ENCODE measurements around the gene FAAP20. TPM values are rescaled to one million over a fixed set of nuclear protein-coding genes. Genes with fewer than 3 reads are reported as not detected.
"Not testable (repeated sequence)": the region's sequence is repeated elsewhere in the genome, so short reads cannot be mapped to it uniquely, and the experiment has no call there.

Gene FAAP20
- polyA plus RNA-seq, 3 donors, result 41.5 to 63.2 (median 58.1) TPM

DNA sequence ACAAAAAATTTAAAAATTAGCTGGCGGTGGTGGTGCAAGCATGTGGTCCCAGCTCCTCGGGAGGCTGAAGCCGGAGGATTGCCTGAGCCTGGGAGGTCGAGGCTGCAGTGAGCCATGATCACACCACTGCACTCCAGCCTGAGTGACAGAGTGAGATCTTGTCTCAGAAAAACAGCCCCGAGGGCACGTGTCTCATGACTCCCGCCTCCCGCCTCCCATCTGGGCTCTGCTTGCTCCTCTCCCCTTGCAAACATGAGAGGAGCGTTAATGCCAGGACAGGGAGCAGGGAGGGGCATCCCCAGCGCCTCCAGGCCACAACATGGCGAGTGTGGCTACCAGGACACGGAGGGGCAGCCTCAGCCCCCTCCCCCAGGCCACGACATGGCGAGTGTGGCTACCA lies 28.3 kb downstream of the FAAP20 start:
- no peak for DNase-seq

GRCh38 chr1:2165646-2166045 lies 28.9 kb downstream of the FAAP20 start:
- DNase-seq, result no peak

DNA sequence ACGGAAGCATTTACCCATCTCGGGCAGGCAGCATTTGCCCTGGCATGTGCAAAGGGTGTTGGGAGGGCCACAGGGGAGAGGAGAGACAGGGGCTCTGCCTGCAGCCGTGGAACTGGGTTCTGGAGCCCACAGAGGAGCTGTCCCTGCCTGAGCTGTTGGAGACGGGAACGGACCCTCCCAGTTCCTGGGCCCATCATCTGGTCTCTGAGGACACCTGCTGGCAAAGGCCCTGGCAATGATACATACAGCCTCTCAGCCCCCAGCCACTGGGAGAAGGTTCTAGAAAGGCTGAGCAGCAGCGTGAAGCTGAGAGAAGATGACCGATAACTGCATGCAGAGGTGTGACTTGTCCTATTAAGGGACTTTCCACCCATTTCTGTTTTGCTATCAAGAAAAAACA lies 31.4 kb downstream of the FAAP20 start:
- no peak for DNase-seq

- no peak for DNase-seq
Observed at GRCh38 chr1:2160451-2161300, 33.9 kb downstream of the FAAP20 start.

GRCh38 chr1:2159124-2159523 lies 35.4 kb downstream of the FAAP20 start:
- no peak for DNase-seq

- no peak for DNase-seq
Observed at GRCh38 chr1:2158272-2158671, 36.3 kb downstream of the FAAP20 start.

- DNase-seq, result no peak
Observed at GRCh38 chr1:2157856-2158255, 36.7 kb downstream of the FAAP20 start.

- DNase-seq, result no peak
Observed at GRCh38 chr1:2156866-2157265, 37.7 kb downstream of the FAAP20 start.

DNA sequence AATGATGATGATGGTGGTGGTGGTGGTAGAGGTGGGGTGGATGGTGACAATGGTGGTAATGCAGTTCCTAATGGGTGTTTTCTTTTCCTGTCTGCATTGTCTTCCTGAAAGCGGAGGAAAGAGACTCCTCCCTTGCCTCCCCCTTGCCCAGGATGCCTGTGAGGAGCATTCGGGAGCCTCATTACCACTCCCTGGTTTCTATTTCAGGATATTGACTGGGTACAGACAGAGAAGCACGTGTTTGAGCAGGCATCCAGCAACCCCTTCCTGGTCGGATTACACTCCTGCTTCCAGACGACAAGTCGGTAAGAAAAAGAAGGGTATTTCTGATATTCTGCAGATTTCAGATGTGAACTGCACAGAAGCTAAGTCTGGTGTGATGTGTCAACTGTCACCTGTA lies 38.8 kb downstream of the FAAP20 start:
- no peak for DNase-seq

- DNase-seq, result no peak
Observed at GRCh38 chr1:2155147-2155598, 39.4 kb downstream of the FAAP20 start.

DNA sequence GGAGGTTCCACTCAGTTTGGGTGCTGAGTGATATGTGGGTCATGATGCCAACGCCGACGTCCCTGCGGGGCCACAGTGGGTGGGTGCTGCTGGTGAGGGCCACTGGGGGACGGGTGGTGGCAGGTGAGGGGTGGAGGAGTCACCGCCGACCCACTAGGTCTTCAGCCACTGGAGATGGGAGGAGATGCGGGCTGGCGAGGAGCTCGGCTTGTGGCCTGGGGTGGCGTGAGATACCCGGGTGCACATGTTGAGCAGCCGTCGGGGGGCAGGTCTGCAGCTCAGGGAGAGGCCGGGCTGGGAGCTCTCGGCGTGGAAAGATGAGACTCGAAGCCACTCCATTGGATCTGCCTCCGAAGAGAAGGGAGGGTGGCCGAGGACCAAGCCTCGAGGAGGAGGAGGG lies 40.5 kb downstream of the FAAP20 start:
- no peak for DNase-seq

DNA sequence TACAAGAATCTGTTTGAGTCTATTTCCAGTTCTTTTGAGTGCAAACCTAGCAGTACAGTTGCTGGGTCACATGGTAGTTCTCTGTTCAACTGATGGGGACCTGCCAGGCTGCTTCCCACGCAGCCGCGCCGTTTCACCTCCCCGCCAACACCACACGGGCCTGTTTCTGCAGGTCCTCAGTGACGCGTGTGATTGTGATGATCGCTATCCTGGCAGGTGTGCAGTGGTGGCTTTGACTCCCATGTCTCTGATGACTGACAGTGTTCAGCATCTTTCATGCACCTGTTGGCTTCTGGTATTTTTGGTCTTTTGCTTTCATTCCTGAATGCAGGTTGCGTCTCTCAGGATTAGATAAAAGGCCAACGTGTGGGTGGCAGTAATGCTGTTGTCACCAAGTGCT lies 41.6 kb downstream of the FAAP20 start:
- DNase-seq, result no peak

GRCh38 chr1:2151911-2152310 lies 42.7 kb downstream of the FAAP20 start:
- no peak for DNase-seq

GRCh38 chr1:2151252-2151651 lies 43.3 kb downstream of the FAAP20 start:
- no peak for DNase-seq

- no peak for DNase-seq
Observed at GRCh38 chr1:2150801-2151200, 43.8 kb downstream of the FAAP20 start.

DNA sequence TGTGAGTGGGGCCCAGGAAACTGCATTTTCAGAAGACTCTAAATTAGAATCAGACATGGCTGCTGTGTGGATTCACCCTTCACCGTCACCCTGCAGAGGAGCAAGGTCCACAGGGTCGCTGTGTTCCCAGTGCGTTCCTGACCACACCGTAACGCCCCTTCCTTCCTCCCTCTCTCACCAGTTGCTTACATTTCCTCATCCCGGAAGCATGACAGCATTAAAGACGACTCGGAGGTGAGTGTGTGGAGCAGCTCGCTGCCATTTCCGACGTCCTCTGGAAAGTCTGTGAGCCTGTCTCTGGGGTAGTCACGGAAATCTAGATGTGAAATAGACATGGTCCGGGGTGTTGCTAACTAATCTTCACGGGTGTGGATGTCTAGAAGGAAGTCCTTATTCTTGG lies 45.9 kb downstream of the FAAP20 start:
- DNase-seq, result no peak

DNA sequence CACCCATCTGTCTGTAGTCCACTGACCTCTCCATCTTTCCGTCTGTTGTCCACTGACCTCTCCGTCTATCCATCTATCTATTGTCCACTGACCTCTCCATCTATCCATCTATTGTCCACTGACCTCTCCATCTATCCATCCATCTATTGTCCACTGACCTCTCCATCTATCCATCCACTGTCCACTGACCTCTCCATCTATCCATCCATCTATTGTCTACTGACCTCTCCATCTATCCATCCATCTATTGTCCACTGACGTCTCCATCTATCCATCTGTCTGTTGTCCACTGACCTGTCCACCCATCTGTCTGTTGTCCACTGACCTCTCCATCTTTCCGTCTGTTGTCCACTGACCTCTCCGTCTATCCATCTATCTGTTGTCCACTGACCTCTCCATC lies 46.7 kb downstream of the FAAP20 start:
- not testable (repeated sequence) for DNase-seq

- DNase-seq, result no peak
Observed at GRCh38 chr1:2146836-2147517, 47.6 kb downstream of the FAAP20 start.

DNA sequence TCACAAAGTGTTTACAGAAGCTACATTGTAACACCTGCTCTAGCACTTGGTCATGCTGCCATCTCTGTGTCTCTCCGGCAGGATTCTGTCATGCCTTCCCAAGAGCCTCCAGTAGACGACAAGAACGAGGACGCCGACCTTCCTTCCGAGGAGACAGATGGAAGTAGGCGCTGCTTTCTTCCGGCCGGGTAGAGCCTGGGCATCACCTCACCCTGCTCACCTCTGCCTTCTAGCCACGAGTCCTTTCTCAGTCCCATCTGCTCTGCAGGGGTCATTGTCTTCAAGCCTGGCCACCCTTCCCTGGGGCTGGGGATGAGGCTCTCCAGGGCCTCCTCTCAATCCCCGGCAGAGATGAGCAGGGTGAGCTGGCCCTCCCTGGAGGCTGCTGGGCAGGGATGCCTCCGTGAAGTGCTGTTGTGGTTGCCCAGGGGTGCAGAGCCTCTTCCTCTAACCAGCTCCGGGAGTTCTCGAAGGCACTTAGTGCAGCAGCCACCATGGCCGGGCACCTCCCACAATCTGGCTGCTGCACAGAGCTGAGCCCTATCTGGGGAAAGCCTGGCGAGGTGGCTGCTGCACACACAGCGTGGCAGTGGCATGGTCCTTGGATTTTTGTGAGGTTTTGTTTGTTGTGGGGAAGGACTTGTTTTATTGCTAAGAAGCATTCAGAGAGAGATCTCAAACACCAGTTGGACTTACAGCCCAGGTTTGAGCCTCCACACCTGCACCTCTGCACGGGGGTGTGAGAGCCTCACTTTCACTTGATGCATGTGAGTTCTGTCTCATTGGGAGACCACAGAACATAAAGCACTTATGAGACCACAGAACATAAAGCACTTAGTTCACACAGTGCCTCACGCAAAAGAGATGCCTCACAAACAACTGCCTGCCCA lies 48.4 kb downstream of the FAAP20 start:
- no peak for DNase-seq

GRCh38 chr1:2144501-2145090 lies 50.0 kb downstream of the FAAP20 start:
- DNase-seq, result no peak

GRCh38 chr1:2143814-2144500 lies 50.6 kb downstream of the FAAP20 start:
- no peak for DNase-seq
